HG02981 (cell line): ENCODE results near the gene DMD.
"Not testable (repeated sequence)": the region's sequence is repeated elsewhere in the genome, so short reads cannot be mapped to it uniquely, and the experiment has no call there.

Experiments
- ATAC-seq: cut with Tn5 transposase; IDR thresholded peaks from one replicate; pipeline ENCODE4 v1.9.1; 2021; ENCODE audit warnings: mild to moderate bottlenecking, moderate library complexity; ENCODE audit not compliant: unreplicated experiment

Gene DMD

GRCh38 chrX:32644476-32645245, 566.7 kb downstream of the DMD start:
- ATAC-seq, result no peak

GRCh38 chrX:32642283-32642682, 569.1 kb downstream of the DMD start:
- ATAC-seq, result no peak

- ATAC-seq, result no peak
Observed at GRCh38 chrX:32618154-32618553, 593.2 kb downstream of the DMD start.

DNA sequence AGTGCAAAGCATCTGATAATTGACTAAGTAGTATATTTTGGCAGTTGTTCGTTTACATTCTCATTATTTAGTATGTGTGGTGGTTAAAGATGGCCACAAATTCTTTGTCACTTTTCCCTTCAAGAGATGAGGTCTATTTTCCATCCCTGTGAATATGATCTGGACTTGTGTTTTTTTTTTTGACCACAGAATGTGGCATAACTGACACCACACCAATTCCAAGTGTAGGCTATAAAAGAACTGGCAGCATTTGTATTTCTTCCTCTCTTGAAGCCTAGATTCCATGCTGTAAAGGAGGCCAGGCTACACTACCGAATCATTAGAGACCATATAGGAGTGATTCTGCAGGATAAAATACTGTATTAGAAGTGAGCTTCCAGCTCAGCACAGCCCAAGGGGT, 596.6 kb downstream of the DMD start:
- no peak for ATAC-seq

GRCh38 chrX:32599156-32599555, 612.2 kb downstream of the DMD start:
- no peak for ATAC-seq

GRCh38 chrX:32598707-32599106, 612.6 kb downstream of the DMD start:
- ATAC-seq, result no peak

- ATAC-seq, result no peak
Observed at GRCh38 chrX:32597777-32598176, 613.6 kb downstream of the DMD start.

DNA sequence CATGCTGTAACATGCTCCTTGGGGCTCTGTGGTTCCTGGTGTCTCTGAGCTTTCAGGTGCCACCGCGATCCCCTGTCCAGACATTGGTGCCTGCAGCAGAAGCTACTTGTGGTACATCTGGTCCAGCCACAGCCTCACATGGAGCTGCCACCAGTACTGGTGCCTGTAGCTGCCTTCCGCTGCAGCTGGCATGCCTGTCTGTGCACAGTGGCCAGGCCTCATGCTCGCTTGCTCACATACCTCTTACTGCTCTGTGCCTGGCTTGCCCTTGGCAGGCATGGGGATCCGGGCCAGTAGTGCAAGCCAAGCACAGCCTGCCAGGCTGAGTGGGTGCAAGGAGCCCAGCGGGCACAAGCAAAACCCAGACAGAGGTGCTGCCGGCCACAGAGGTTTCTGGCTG, 618.6 kb downstream of the DMD start:
- ATAC-seq, result no peak

DNA sequence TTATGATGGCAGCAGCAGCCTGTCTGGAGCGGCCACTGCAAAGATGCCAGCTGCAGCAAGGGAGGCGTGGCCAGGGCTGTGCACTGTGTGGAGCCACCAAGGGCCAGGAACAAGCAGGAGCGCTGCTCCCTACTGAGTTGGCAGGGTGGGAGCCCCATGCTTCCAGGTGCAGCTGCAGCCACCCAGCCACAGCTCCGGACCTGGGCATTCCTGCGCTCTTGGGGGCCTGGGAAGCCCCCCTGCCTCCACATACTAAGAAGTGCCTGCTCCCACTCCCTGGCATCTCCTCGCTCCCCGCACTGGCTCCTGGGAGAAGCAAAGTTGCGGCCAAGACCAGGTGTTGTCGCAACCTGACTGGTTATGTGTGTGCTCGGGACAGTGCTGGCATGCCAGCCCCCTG, 619.8 kb downstream of the DMD start:
- no peak for ATAC-seq

DNA sequence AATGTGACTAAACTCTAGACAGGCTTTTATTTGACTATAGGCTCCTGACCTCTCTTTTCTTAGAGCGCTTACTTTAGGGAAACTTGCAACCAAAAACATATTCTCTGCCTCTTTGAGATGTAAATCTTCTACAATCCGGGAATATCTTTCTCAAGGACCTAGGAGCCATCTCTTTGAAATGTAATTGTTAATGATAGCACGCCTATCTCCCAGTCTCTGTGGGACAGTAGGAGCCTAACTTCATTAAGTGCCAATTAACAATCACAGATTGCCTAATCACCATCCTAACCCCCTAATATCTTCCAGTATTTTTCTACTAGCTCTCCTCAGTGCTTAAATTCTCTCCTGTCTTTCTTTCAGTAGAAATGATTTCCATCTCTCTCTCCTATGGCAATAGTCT, 628.6 kb downstream of the DMD start:
- ATAC-seq, result no peak

DNA sequence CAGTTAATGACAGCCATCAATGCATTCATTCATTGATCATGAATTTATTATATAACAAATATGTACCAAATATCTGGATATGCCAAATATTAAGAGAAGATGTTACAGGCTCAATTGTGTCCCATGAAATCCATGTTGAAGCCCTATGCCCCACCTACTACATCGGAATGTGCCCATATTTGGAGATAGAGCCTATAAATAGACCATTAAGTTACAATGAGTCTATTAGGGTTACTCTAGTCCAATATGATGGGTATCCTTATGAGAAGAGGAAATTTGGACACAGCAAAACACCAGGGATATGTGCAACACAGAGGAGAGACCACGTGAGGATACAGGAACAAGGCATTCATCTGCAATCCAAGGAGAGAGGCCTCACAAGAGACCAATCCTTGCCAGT, 634.5 kb downstream of the DMD start:
- ATAC-seq, result no peak

DNA sequence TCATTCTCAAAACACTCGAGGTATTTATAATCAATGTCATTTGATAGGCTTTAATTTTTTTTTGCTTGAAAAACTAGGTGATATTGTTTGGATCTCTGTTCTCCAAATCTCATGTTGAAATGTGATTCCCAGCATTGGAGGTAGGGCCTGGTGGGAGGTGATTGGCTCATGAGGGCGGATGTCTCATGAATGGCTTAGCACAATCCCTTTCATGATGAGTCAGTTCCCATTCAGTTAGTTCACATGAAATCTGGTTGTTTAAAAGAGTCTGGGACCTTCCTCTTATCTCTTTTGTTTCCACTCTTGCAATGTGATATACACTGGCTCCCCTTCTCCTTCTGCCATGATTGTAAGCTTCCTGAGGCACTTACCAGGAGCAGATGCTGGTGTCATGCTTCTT, 638.7 kb downstream of the DMD start:
- no peak for ATAC-seq

GRCh38 chrX:32571579-32571978, 639.8 kb downstream of the DMD start:
- no peak for ATAC-seq

DNA sequence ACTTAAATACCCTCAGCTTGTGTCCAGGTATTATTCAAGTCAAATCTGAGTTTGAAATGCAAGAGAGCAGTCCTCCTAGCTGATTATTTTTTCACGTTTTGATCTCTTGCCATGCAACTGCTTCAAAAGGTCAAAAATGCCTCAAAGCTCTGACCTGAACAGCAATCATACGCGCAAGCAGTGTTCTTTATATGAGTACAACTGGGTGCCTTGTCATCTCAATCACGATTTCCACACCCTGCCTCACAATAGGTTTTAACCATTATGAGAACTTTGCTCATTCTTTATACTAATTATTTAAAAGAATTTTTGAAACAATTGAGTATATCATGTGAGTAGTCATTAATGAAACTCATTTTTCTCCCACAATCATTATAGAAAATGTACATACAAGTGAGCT, 649.1 kb downstream of the DMD start:
- no peak for ATAC-seq

- ATAC-seq, result no peak
Observed at GRCh38 chrX:32545101-32545500, 666.2 kb downstream of the DMD start.

GRCh38 chrX:32538554-32538953, 672.8 kb downstream of the DMD start:
- no peak for ATAC-seq

GRCh38 chrX:32533848-32534247, 677.5 kb downstream of the DMD start:
- no peak for ATAC-seq

GRCh38 chrX:32532262-32532661, 679.1 kb downstream of the DMD start:
- no peak for ATAC-seq

GRCh38 chrX:32530802-32531403, 680.4 kb downstream of the DMD start:
- ATAC-seq, result no peak

DNA sequence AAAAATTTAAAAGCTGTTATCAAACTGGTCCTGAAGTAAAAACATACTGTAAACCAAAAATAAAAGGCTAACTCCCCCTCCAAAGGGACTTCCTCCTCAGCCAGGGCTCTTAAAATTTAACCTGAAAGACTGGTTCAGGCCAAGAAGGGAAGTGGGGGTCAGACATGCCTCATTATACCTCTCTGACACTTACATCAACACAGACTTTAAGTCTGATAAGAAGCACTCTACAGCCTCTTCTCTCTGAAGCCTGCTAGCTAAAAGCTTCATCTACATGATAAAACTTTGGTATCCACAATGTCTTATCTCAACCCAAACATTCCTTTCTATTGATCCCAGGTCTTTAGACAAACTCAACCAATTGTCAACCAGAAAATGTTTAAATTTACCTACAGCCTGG, 682.9 kb downstream of the DMD start:
- not testable (repeated sequence) for ATAC-seq

GRCh38 chrX:32525234-32525633, 686.1 kb downstream of the DMD start:
- no peak for ATAC-seq

- ATAC-seq, result no peak
Observed at GRCh38 chrX:32524385-32524784, 687.0 kb downstream of the DMD start.

- no peak for ATAC-seq
Observed at GRCh38 chrX:32520789-32521188, 690.6 kb downstream of the DMD start.
